Measurements from ENCODE around the gene CLCN6. TPM values are rescaled to one million over a fixed set of nuclear protein-coding genes. Genes with fewer than 3 reads are reported as not detected.

Gene CLCN6
- total and polyA plus RNA-seq, 12 donors, result 12.0 to 29.2 (median 23.5) TPM

- H3K4me3 ChIP-seq, result no peak overlapping the region
- DNase-seq, result peak in 1 of 7 donors; percentile 66
- H3K9me3 ChIP-seq (replicated peaks in 1 of 3), result no peaks in the 10 kb centered on the region
- 63 to 71% (median 71%) methylated on average over 14 to 17 of the region's 17 CpGs for WGBS, 4 donors
- H3K4me1 ChIP-seq (replicated peaks in 1 of 2), result peaks cover 0 to 13% of the 10 kb centered on the region in 2 donors
- TF ChIP-seq, protein P1, sequence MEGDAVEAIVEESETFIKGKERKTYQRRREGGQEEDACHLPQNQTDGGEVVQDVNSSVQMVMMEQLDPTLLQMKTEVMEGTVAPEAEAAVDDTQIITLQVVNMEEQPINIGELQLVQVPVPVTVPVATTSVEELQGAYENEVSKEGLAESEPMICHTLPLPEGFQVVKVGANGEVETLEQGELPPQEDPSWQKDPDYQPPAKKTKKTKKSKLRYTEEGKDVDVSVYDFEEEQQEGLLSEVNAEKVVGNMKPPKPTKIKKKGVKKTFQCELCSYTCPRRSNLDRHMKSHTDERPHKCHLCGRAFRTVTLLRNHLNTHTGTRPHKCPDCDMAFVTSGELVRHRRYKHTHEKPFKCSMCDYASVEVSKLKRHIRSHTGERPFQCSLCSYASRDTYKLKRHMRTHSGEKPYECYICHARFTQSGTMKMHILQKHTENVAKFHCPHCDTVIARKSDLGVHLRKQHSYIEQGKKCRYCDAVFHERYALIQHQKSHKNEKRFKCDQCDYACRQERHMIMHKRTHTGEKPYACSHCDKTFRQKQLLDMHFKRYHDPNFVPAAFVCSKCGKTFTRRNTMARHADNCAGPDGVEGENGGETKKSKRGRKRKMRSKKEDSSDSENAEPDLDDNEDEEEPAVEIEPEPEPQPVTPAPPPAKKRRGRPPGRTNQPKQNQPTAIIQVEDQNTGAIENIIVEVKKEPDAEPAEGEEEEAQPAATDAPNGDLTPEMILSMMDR (IDR thresholded peaks at IDR 0.05), result no peak
- no peak for TF ChIP-seq POLR2A (IDR thresholded peaks at IDR 0.05)
- intact Hi-C loops (cut with DNase I), result loop anchor here (10.0 kb wide), 1 partner anchor 123 kb away; no protein-coding TSS in a partner anchor
- peaks cover 0 to 70% of the 10 kb centered on the region in 2 donors for H3K36me3 ChIP-seq (replicated peaks in 1 of 2)
- H3K27ac ChIP-seq, result peak overlapping the region in 1 of 5 donors; percentile 23
- no peaks in the 10 kb centered on the region for H3K27me3 ChIP-seq
Observed at GRCh38 chr1:11841245-11842153, 35.5 kb downstream of the CLCN6 start.

DNA sequence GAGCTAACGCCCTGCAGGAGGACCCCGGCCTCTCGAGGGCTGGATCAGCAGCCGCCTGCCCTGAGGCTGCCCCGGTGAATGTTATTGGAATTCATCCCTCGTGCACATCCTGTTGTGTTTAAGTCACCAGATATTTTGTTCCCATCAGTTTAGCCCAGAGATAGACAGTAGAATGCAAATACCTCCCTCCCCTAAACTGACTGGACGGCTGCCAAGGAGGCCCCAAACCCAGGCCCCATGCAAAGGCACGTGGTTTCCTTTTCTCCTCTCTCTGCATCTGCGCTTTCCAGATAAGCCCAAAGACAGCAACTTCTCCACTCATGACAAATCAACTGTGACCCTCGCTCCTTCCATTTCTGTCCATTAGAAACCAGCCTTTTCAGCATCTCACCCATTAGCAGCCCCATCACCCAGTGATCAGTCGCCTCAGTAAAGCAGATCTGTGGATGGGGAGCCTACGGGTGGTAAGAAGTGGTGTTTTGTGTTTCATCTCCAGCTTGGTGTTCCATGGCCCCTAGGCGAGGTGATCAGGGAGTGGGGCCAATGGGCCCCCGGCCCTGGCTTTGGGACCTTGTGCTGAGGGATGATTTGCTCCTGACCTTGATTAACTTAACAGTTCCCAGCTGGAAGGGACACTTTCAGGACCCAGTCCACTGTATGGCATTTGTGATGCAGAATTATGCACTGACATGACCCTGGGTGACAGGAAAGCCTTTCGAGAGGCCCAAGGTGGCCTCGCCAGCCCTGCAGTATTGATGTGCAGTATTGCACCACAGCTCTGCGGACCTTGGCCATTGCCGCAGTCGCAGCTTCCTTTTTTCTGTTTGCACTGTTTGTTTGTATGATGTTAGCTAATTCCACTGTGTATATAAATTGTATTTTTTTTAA is 36.4 kb downstream of the CLCN6 start:
- H3K9me3 ChIP-seq (replicated peaks in 1 of 3), result no peaks in the 10 kb centered on the region
- WGBS, 4 donors, result 51 to 67% (median 62%) methylated on average over 18 to 19 of the region's 19 CpGs
- intact Hi-C loops (cut with DNase I), result loop anchor here (10.0 kb wide), 1 partner anchor 122 kb away; no protein-coding TSS in a partner anchor
- peak overlapping the region in 1 of 5 donors; percentile 23 for H3K27ac ChIP-seq
- peak in 2 of 7 donors; percentile 37 to 50 for DNase-seq
- no peak overlapping the region for H3K4me3 ChIP-seq
- peaks cover 0 to 61% of the 10 kb centered on the region in 2 donors for H3K36me3 ChIP-seq (replicated peaks in 1 of 2)
- H3K27me3 ChIP-seq, result no peaks in the 10 kb centered on the region
- H3K4me1 ChIP-seq (replicated peaks in 1 of 2), result peaks cover 0 to 13% of the 10 kb centered on the region in 2 donors
- TF ChIP-seq, protein P1 (IDR thresholded peaks at IDR 0.05), result no peak
- TF ChIP-seq POLR2A (IDR thresholded peaks at IDR 0.05), result no peak

GRCh38 chr1:11845641-11846335 is 39.8 kb downstream of the CLCN6 start:
- Histone ChIP-seq H3K4me3 (no peak overlapping the region), H3K9me3 (replicated peaks in 1 of 3) (no peaks in the 10 kb centered on the region), H3K36me3 (replicated peaks in 1 of 2) (peaks cover 0 to 27% of the 10 kb centered on the region in 2 donors), H3K27me3 (no peaks in the 10 kb centered on the region), H3K27ac (no peak overlapping the region), H3K4me1 (replicated peaks in 1 of 2) (peaks cover 0 to 13% of the 10 kb centered on the region in 2 donors)
- intact Hi-C loops (cut with DNase I), result loop anchor here (10.0 kb wide), 1 partner anchor 119 kb away; no protein-coding TSS in a partner anchor
- TF ChIP-seq, protein P1 (IDR thresholded peaks at IDR 0.05), result peak in 1 of 6 experiments; percentile 10
- no peak for TF ChIP-seq POLR2A (IDR thresholded peaks at IDR 0.05)
- no peak for DNase-seq
- WGBS, 4 donors, result 61 to 80% (median 69%) methylated on average over 5 of the region's 5 CpGs

Data from adrenal gland (tissue), 12 donors.